DLD1 (cell line): ENCODE results near the gene KIAA1671.

Experiments used
- in situ Hi-C: cut with HindIII; loops from 2 replicates; pipeline ENCODE4 v1.10.0; 2017; ENCODE audit warnings: low sequenced_read_pairs

The KIAA1671 gene

GRCh38 chr22:25007444-25008106, 55.1 kb downstream of the KIAA1671 start:
- in situ Hi-C loops: no loop called here

- in situ Hi-C loops: no loop called here
These were observed 56.1 kb downstream of the KIAA1671 start for GRCh38 chr22:25008666-25009065.

GRCh38 chr22:25012741-25013143, 60.2 kb downstream of the KIAA1671 start:
- in situ Hi-C loops: no loop called here

GRCh38 chr22:25013607-25014006, 61.1 kb downstream of the KIAA1671 start:
- in situ Hi-C loops: no loop called here

- in situ Hi-C loops: no loop called here
These were observed 62.6 kb downstream of the KIAA1671 start for GRCh38 chr22:25014896-25015755.

GRCh38 chr22:25016311-25016710, 63.8 kb downstream of the KIAA1671 start:
- in situ Hi-C loops: no loop called here

GRCh38 chr22:25018009-25018408, 65.5 kb downstream of the KIAA1671 start:
- in situ Hi-C loops: no loop called here

GRCh38 chr22:25019427-25020184, 67.1 kb downstream of the KIAA1671 start:
- in situ Hi-C loops: no loop called here

GRCh38 chr22:25021409-25021808, 68.9 kb downstream of the KIAA1671 start:
- in situ Hi-C loops: no loop called here

GRCh38 chr22:25021976-25022711, 69.6 kb downstream of the KIAA1671 start:
- in situ Hi-C loops: no loop called here

- in situ Hi-C loops: no loop called here
These were observed 71.4 kb downstream of the KIAA1671 start for GRCh38 chr22:25023879-25024278.

- in situ Hi-C loops: no loop called here
These were observed 72.4 kb downstream of the KIAA1671 start for GRCh38 chr22:25024895-25025294.

GRCh38 chr22:25025491-25026400, 73.2 kb downstream of the KIAA1671 start:
- in situ Hi-C loops: no loop called here

GRCh38 chr22:25027043-25027906, 74.8 kb downstream of the KIAA1671 start:
- in situ Hi-C loops: no loop called here

GRCh38 chr22:25027959-25028840, 75.7 kb downstream of the KIAA1671 start:
- in situ Hi-C loops: no loop called here

GRCh38 chr22:25028841-25029141, 76.3 kb downstream of the KIAA1671 start:
- in situ Hi-C loops: no loop called here

- in situ Hi-C loops: no loop called here
These were observed 76.7 kb downstream of the KIAA1671 start for GRCh38 chr22:25029181-25029580.

- in situ Hi-C loops: no loop called here
These were observed 78.1 kb downstream of the KIAA1671 start for GRCh38 chr22:25030636-25031035.
